ENCODE measurements around the gene WDFY2.

DNA sequence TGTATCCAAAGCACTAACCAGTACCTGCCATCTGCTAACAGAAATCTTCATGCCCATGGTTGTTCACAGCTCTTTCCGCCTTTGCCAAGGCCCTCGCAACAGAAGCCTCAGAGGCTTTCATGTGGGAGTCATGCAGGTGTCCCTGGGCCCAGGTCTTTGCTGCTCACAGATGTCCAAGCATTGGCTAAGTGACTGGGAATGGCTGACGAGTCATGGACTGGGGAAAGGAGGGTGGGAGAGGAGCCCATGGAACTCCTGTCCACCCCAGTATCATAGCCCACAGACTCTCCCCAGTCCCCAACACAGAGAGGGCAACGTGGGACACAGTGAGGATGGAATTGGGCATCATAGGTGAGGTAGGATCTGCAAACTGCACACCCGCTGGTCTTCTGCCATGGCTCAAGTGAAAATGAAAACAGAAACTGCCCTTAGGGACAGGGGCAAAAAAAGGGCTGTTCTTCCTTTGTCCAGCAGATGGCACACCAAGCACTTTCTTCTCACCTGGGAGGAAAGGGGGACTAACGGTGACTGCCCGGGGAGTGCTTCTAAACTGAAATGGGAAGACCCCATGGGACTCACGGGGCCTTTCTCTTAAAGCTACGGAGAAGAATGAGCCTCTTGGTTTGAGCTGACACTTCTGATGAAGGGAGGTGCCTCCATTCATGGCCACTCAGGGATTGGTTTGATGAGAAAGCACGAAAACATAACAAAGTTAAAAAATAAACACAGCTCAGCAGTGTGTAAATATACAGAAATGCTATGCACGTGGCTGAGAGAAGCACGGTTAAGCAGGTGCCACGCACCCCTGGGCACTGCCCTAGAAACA is 230.8 kb downstream of the WDFY2 start:
- TF ChIP-seq POLR2AphosphoS5 (IDR thresholded peaks at IDR 0.05) (peak in 1 of 3 donors; percentile 55), POLR2A (IDR thresholded peaks at IDR 0.05) (no peak), EP300 (IDR thresholded peaks at IDR 0.05) (no peak)
- TF ChIP-seq, protein P1, sequence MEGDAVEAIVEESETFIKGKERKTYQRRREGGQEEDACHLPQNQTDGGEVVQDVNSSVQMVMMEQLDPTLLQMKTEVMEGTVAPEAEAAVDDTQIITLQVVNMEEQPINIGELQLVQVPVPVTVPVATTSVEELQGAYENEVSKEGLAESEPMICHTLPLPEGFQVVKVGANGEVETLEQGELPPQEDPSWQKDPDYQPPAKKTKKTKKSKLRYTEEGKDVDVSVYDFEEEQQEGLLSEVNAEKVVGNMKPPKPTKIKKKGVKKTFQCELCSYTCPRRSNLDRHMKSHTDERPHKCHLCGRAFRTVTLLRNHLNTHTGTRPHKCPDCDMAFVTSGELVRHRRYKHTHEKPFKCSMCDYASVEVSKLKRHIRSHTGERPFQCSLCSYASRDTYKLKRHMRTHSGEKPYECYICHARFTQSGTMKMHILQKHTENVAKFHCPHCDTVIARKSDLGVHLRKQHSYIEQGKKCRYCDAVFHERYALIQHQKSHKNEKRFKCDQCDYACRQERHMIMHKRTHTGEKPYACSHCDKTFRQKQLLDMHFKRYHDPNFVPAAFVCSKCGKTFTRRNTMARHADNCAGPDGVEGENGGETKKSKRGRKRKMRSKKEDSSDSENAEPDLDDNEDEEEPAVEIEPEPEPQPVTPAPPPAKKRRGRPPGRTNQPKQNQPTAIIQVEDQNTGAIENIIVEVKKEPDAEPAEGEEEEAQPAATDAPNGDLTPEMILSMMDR (IDR thresholded peaks at IDR 0.05): peak in 5 of 7 experiments; percentile 71 to 85 (median 80)

All from stomach (tissue), 4 donors.